Peyer's patch (tissue), 4 donors: ENCODE measurements around the gene LYPD6B. TPM values are rescaled to one million over a fixed set of nuclear protein-coding genes. Genes with fewer than 3 reads are reported as not detected.

Source experiments
- DNase-seq, 3 donors: peaks; one replicate each; pipeline ENCODE4 v3.0.0-alpha.2; 2017 to 2019
- H3K27ac ChIP-seq, 4 donors: fragments of 200-600 bp; sonication (generic); one replicate each; pipeline ENCODE4 v1.5.1; 2016 to 2019
- H3K27me3 ChIP-seq, 2 donors: fragments of 200-600 bp; sonication (generic); one replicate each; pipeline ENCODE4 v1.5.1; 2019
- H3K36me3 ChIP-seq, 3 donors: fragments of 200-600 bp; sonication (generic); one replicate each; pipeline ENCODE4 v1.5.1; 2016 to 2019
- H3K4me1 ChIP-seq, 4 donors: fragments of 200-600 bp; sonication (generic); one replicate each; pipeline ENCODE4 v1.5.1; 2016 to 2019
- H3K4me3 ChIP-seq, 4 donors: fragments of 200-600 bp; sonication (generic); 1 replicate in 3 of 4; 2 replicates in 1 of 4; pipeline ENCODE4 v1.5.1; 2016 to 2019; ENCODE audit warnings: mild to moderate bottlenecking in 1 of 4
- H3K9me3 ChIP-seq, 4 donors: fragments of 200-600 bp; sonication (generic); one replicate each; pipeline ENCODE4 v1.5.1; 2016 to 2019; ENCODE audit warnings: mild to moderate bottlenecking in 1 of 4
- CTCF ChIP-seq, 6 experiments: fragments of 450-650 bp in 4 of 6; fragments of 200-600 bp in 2 of 6; sonication (generic) in 1 of 6; IDR thresholded peaks; one replicate each; pipeline ENCODE4 v1.5.1; 2017 to 2019; ENCODE audit warnings: antibody characterized with exemption in 6 of 6, mild to moderate bottlenecking in 3 of 6, moderate library complexity in 1 of 6
- POLR2A ChIP-seq, 2 donors: fragments of 450-650 bp; IDR thresholded peaks; one replicate each; pipeline ENCODE4 v1.5.1; 2017; ENCODE audit warnings: antibody characterized with exemption in 2 of 2, mild to moderate bottlenecking in 2 of 2, moderate library complexity in 2 of 2
- total RNA-seq, 4 donors: library from RNA; depleted of rRNA; stranded (reverse); fragments of >200 nt; gene quantifications; one replicate each; pipeline ENCODE4 v1.1.0, GENCODE V29; 2016

LYPD6B gene
- total RNA-seq, 4 donors from 2014 or later: 2.0 to 4.4 (median 3.7) TPM; not detected in 1

GRCh38 chr2:149184991-149185390, 146.5 kb downstream of the LYPD6B start:
- Histone ChIP-seq H3K4me1 (no peaks in the 10 kb centered on the region), H3K36me3 (no peaks in the 10 kb centered on the region), H3K27ac (no peak overlapping the region), H3K9me3 (no peaks in the 10 kb centered on the region), H3K4me3 (no peak overlapping the region), H3K27me3 (no peaks in the 10 kb centered on the region)
- TF ChIP-seq POLR2A (IDR thresholded peaks at IDR 0.05) (no peak), CTCF (IDR thresholded peaks at IDR 0.05) (no peak)
- no peak for DNase-seq

- TF ChIP-seq CTCF (IDR thresholded peaks at IDR 0.05): no peak
- TF ChIP-seq POLR2A (IDR thresholded peaks at IDR 0.05): no peak
These were observed 147.5 kb downstream of the LYPD6B start for GRCh38 chr2:149185942-149186490.

GRCh38 chr2:149187057-149187456, 148.6 kb downstream of the LYPD6B start:
- H3K36me3 ChIP-seq: no peaks in the 10 kb centered on the region
- no peak for DNase-seq
- H3K9me3 ChIP-seq: no peaks in the 10 kb centered on the region
- H3K4me3 ChIP-seq: no peak overlapping the region
- H3K27ac ChIP-seq: no peak overlapping the region
- TF ChIP-seq POLR2A (IDR thresholded peaks at IDR 0.05): no peak
- no peak for TF ChIP-seq CTCF (IDR thresholded peaks at IDR 0.05)
- no peaks in the 10 kb centered on the region for H3K27me3 ChIP-seq
- no peaks in the 10 kb centered on the region for H3K4me1 ChIP-seq

More at GRCh38 chr2:149185942-149186490, 147.5 kb downstream of the LYPD6B start:
- no peaks in the 10 kb centered on the region for H3K4me1 ChIP-seq
- H3K4me3 ChIP-seq: no peak overlapping the region
- H3K27ac ChIP-seq: no peak overlapping the region
- H3K36me3 ChIP-seq: no peaks in the 10 kb centered on the region
- no peak for DNase-seq
- H3K27me3 ChIP-seq: no peaks in the 10 kb centered on the region
- no peaks in the 10 kb centered on the region for H3K9me3 ChIP-seq

GRCh38 chr2:149188291-149188690, 149.8 kb downstream of the LYPD6B start:
- Histone ChIP-seq H3K4me1 (no peaks in the 10 kb centered on the region), H3K36me3 (no peaks in the 10 kb centered on the region), H3K27ac (no peak overlapping the region), H3K27me3 (no peaks in the 10 kb centered on the region), H3K4me3 (no peak overlapping the region), H3K9me3 (no peaks in the 10 kb centered on the region)
- no peak for TF ChIP-seq POLR2A (IDR thresholded peaks at IDR 0.05)
- no peak for TF ChIP-seq CTCF (IDR thresholded peaks at IDR 0.05)
- no peak for DNase-seq

- no peak overlapping the region for H3K4me3 ChIP-seq
- H3K27ac ChIP-seq: no peak overlapping the region
- DNase-seq: no peak
- H3K36me3 ChIP-seq: no peaks in the 10 kb centered on the region
- no peaks in the 10 kb centered on the region for H3K27me3 ChIP-seq
- no peaks in the 10 kb centered on the region for H3K9me3 ChIP-seq
- no peak for TF ChIP-seq POLR2A (IDR thresholded peaks at IDR 0.05)
- no peak for TF ChIP-seq CTCF (IDR thresholded peaks at IDR 0.05)
- H3K4me1 ChIP-seq: no peaks in the 10 kb centered on the region
These were observed 151.3 kb downstream of the LYPD6B start for GRCh38 chr2:149189769-149190168.

GRCh38 chr2:149191915-149192314, 153.4 kb downstream of the LYPD6B start:
- Histone ChIP-seq H3K36me3 (no peaks in the 10 kb centered on the region), H3K27me3 (no peaks in the 10 kb centered on the region), H3K4me1 (no peaks in the 10 kb centered on the region), H3K9me3 (no peaks in the 10 kb centered on the region), H3K4me3 (no peak overlapping the region), H3K27ac (no peak overlapping the region)
- TF ChIP-seq POLR2A (IDR thresholded peaks at IDR 0.05): no peak
- no peak for TF ChIP-seq CTCF (IDR thresholded peaks at IDR 0.05)
- DNase-seq: no peak
